Measurements from ENCODE around the gene UBAP2. TPM values are rescaled to one million over a fixed set of nuclear protein-coding genes. Genes with fewer than 3 reads are reported as not detected.
"Not testable (repeated sequence)": the region's sequence is repeated elsewhere in the genome, so short reads cannot be mapped to it uniquely, and the experiment has no call there.

Gene UBAP2
- total RNA-seq, 1 experiment from 2014 or later: 62.5 TPM

DNA sequence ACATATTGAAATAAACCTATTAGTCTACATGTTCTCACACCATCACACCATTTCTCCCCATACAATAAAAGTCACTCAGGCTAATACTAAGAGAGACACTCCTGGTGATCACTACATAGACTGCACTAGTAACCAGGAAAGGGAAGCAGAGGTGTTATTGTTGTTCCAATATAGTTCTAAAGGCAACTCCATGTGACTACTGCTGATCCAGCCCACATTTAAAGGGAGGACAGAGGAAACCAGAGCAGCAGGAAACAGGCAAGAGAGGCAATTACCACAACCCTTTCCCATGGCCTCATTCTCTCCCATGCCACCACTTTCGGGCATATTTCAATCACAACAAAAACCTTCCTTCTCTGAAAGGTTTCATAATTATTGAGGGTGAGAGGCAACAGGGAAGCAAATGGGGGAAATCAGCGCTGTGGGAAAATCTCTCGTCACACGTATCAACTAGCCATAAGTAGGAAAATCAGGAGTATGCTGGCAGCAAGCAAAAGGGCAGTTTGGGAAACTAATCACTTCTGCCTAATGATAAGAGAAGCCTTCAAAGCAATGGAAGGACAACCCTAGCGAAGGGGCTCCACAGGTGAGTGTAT is 1.8 kb downstream of the UBAP2 start:
- intact Hi-C loops (cut with micrococcal nuclease; ENCODE audit: unreplicated experiment): no loop called here
- Histone ChIP-seq H3K36me3 (ENCODE audit: insufficient read depth, low read length, poor library complexity, severe bottlenecking) (peaks cover 10% of the 10 kb centered on the region), H3K4me1 (ENCODE audit: insufficient read depth, low read length, poor library complexity, severe bottlenecking) (peaks cover 16% of the 10 kb centered on the region), H3K27ac (ENCODE audit: low read depth, low read length, poor library complexity, severe bottlenecking) (no peak overlapping the region), H3K9me3 (ENCODE audit: low read depth, low read length, poor library complexity, severe bottlenecking) (no peaks in the 10 kb centered on the region), H3K4me3 (ENCODE audit: low read depth, low read length, poor library complexity, severe bottlenecking) (peak overlapping the region; percentile 73), H3K27me3 (replicated peaks; ENCODE audit: insufficient read depth, low read depth, low read length, poor library complexity) (no peaks in the 10 kb centered on the region)
- POLR2A ChIA-PET (ENCODE audit: low non-redundant PET): no interaction called here
- no peak for TF ChIP-seq EZH2 (IDR thresholded peaks at IDR 0.05; ENCODE audit: borderline replicate concordance, low read depth, low read length, poor library complexity, severe bottlenecking)
- TF ChIP-seq, protein P1, sequence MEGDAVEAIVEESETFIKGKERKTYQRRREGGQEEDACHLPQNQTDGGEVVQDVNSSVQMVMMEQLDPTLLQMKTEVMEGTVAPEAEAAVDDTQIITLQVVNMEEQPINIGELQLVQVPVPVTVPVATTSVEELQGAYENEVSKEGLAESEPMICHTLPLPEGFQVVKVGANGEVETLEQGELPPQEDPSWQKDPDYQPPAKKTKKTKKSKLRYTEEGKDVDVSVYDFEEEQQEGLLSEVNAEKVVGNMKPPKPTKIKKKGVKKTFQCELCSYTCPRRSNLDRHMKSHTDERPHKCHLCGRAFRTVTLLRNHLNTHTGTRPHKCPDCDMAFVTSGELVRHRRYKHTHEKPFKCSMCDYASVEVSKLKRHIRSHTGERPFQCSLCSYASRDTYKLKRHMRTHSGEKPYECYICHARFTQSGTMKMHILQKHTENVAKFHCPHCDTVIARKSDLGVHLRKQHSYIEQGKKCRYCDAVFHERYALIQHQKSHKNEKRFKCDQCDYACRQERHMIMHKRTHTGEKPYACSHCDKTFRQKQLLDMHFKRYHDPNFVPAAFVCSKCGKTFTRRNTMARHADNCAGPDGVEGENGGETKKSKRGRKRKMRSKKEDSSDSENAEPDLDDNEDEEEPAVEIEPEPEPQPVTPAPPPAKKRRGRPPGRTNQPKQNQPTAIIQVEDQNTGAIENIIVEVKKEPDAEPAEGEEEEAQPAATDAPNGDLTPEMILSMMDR (conservative IDR thresholded peaks at IDR 0.05; ENCODE audit: low read depth, low read length): no peak
- BruUV-seq (replicated peaks): no TSS peak
- DNase-seq (ENCODE audit: low spot score): peak; percentile 35
- CTCF ChIA-PET: no interaction called here

DNA sequence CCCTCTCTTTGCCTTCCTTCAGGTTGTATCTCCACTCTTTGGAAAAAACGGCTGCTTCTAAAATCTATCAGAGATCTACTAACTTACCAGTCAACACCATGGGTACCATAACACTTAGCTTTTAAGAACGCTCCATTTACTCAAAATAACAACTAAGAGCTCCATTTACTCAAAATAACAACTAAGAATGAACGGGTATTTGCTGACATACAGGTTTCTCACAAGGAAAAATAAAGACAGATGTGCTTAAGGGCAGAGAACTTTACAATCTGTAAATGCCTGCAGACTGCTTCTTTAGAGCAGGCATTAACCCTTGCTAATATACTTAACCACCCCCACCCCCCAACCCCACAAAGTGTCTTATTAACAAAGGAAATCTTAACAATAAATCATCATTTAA is 2.8 kb downstream of the UBAP2 start:
- no peak overlapping the region for H3K4me3 ChIP-seq (ENCODE audit: low read depth, low read length, poor library complexity, severe bottlenecking)
- H3K27ac ChIP-seq (ENCODE audit: low read depth, low read length, poor library complexity, severe bottlenecking): peak overlapping the region; percentile 47
- intact Hi-C loops (cut with micrococcal nuclease; ENCODE audit: unreplicated experiment): no loop called here
- no peak for DNase-seq (ENCODE audit: low spot score)
- H3K36me3 ChIP-seq (ENCODE audit: insufficient read depth, low read length, poor library complexity, severe bottlenecking): peaks cover 10% of the 10 kb centered on the region
- POLR2A ChIA-PET (ENCODE audit: low non-redundant PET): interaction anchor here (0.7 kb wide), 1 partner anchor 422 kb away, joined by 5 read pairs; no protein-coding TSS in a partner anchor
- TF ChIP-seq, protein P1 (conservative IDR thresholded peaks at IDR 0.05; ENCODE audit: low read depth, low read length): no peak
- no peak for TF ChIP-seq EZH2 (IDR thresholded peaks at IDR 0.05; ENCODE audit: borderline replicate concordance, low read depth, low read length, poor library complexity, severe bottlenecking)
- no peaks in the 10 kb centered on the region for H3K9me3 ChIP-seq (ENCODE audit: low read depth, low read length, poor library complexity, severe bottlenecking)
- no TSS peak for BruUV-seq (replicated peaks)
- peaks cover 16% of the 10 kb centered on the region for H3K4me1 ChIP-seq (ENCODE audit: insufficient read depth, low read length, poor library complexity, severe bottlenecking)
- CTCF ChIA-PET: no interaction called here
- H3K27me3 ChIP-seq (replicated peaks; ENCODE audit: insufficient read depth, low read depth, low read length, poor library complexity): no peaks in the 10 kb centered on the region

DNA sequence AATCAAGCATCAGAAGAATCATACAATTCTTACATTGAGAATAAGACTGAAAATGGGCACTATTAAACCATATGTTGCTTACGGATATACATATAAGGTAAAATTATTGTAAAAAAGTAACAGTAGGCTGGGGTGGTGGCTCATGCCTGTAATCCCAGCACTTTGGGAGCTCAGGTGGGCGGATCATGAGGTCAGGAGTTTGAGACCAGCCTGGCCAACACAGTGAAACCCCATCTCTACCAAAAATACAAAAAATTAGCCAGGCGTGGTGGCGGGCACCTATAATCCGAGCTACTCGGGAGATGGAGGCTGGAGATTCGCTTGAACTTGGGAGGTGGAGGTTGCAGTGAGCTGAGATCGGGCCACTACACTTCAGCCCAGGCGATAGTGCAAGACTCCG is 6.6 kb downstream of the UBAP2 start:
- H3K4me1 ChIP-seq (ENCODE audit: insufficient read depth, low read length, poor library complexity, severe bottlenecking); H3K27me3 ChIP-seq (replicated peaks; ENCODE audit: insufficient read depth, low read depth, low read length, poor library complexity); H3K4me3 ChIP-seq (ENCODE audit: low read depth, low read length, poor library complexity, severe bottlenecking); BruUV-seq (replicated peaks); H3K9me3 ChIP-seq (ENCODE audit: low read depth, low read length, poor library complexity, severe bottlenecking); POLR2A ChIA-PET (ENCODE audit: low non-redundant PET); CTCF ChIA-PET; intact Hi-C loops (cut with micrococcal nuclease; ENCODE audit: unreplicated experiment); DNase-seq (ENCODE audit: low spot score); H3K27ac ChIP-seq (ENCODE audit: low read depth, low read length, poor library complexity, severe bottlenecking): not testable (repeated sequence)
- peaks cover 10% of the 10 kb centered on the region for H3K36me3 ChIP-seq (ENCODE audit: insufficient read depth, low read length, poor library complexity, severe bottlenecking)

GRCh38 chr9:34038851-34039250 is 9.8 kb downstream of the UBAP2 start:
- intact Hi-C loops (cut with micrococcal nuclease; ENCODE audit: unreplicated experiment); H3K4me1 ChIP-seq (ENCODE audit: insufficient read depth, low read length, poor library complexity, severe bottlenecking); H3K27ac ChIP-seq (ENCODE audit: low read depth, low read length, poor library complexity, severe bottlenecking); DNase-seq (ENCODE audit: low spot score); H3K9me3 ChIP-seq (ENCODE audit: low read depth, low read length, poor library complexity, severe bottlenecking); CTCF ChIA-PET; H3K27me3 ChIP-seq (replicated peaks; ENCODE audit: insufficient read depth, low read depth, low read length, poor library complexity); H3K36me3 ChIP-seq (ENCODE audit: insufficient read depth, low read length, poor library complexity, severe bottlenecking); BruUV-seq (replicated peaks); POLR2A ChIA-PET (ENCODE audit: low non-redundant PET); H3K4me3 ChIP-seq (ENCODE audit: low read depth, low read length, poor library complexity, severe bottlenecking): not testable (repeated sequence)
